Measurements from ENCODE around the gene KIF1C.
"Not testable (repeated sequence)": the region's sequence is repeated elsewhere in the genome, so short reads cannot be mapped to it uniquely, and the experiment has no call there.

The KIF1C gene

GRCh38 chr17:5068236-5068635 lies 70.5 kb downstream of the KIF1C start:
- Mint-ChIP-seq H3K9me3 (no peaks in the 10 kb centered on the region), H3K27me3 (peaks cover 0 to 4% of the 10 kb centered on the region in 2 donors), H3K36me3 (no peaks in the 10 kb centered on the region), H3K4me3 (no peak overlapping the region), H3K27ac (no peak overlapping the region), H3K4me1 (peaks cover 0 to 6% of the 10 kb centered on the region in 2 donors)
- DNase-seq (no peak), ATAC-seq (replicated peaks) (no peak)

DNA sequence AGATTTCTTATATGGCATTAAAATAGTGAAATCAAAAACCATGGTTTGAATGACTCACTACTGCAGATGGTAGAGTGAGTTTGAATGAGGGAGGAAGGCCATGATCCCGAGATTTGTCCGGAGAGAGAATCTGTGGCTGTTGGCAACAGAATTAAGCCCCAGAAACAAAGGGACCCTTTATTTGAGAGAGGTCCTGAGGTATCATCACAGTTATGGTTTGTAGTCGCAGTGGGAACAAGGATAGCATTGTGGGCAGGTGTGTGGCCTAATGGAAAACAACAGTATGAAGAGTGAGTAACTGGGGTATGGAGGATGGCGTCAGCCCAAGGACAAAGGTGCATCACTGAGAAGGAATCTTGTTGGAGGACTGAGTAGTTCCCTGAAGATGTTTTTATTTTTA lies 72.0 kb downstream of the KIF1C start:
- ATAC-seq (replicated peaks): no peak
- H3K27me3 Mint-ChIP-seq: peaks cover 0 to 3% of the 10 kb centered on the region in 2 donors
- H3K27ac Mint-ChIP-seq: no peak overlapping the region
- H3K36me3 Mint-ChIP-seq: no peaks in the 10 kb centered on the region
- no peak overlapping the region for H3K4me3 Mint-ChIP-seq
- DNase-seq: no peak
- H3K9me3 Mint-ChIP-seq: no peaks in the 10 kb centered on the region
- peaks cover 1 to 6% of the 10 kb centered on the region in 2 donors for H3K4me1 Mint-ChIP-seq

DNA sequence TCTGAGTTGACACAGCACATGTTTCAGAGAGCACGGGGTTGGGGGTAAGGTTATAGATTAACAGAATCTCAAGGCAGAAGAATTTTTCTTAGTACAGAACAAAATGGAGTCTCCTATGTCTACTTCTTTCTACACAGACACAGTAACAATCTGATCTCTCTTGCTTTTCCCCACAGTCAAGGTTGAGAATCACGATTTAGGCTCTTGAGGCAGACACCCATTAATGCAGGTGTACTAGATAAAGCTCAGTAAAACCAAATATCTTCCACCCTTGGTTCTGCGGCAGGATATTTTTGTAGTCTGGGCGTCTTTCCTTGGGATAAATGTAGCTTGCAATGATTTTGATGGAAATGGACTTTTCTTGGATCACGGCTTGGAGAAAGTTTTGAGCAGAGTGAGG lies 77.7 kb downstream of the KIF1C start:
- not testable (repeated sequence) for H3K27ac Mint-ChIP-seq; ATAC-seq (replicated peaks); H3K27me3 Mint-ChIP-seq; DNase-seq; H3K9me3 Mint-ChIP-seq; H3K4me3 Mint-ChIP-seq
- Mint-ChIP-seq H3K4me1 (peaks cover 11 to 36% of the 10 kb centered on the region in 2 donors), H3K36me3 (peaks cover 12 to 13% of the 10 kb centered on the region in 2 donors)

GRCh38 chr17:5077275-5077674 lies 79.5 kb downstream of the KIF1C start:
- ATAC-seq (replicated peaks); DNase-seq; H3K9me3 Mint-ChIP-seq; H3K27me3 Mint-ChIP-seq: not testable (repeated sequence)
- H3K4me1 Mint-ChIP-seq: peaks cover 15 to 43% of the 10 kb centered on the region in 2 donors
- peak overlapping the region; percentile 99 for H3K27ac Mint-ChIP-seq
- peak overlapping the region; percentile 76 to 85 for H3K4me3 Mint-ChIP-seq
- H3K36me3 Mint-ChIP-seq: peaks cover 21 to 22% of the 10 kb centered on the region in 2 donors

DNA sequence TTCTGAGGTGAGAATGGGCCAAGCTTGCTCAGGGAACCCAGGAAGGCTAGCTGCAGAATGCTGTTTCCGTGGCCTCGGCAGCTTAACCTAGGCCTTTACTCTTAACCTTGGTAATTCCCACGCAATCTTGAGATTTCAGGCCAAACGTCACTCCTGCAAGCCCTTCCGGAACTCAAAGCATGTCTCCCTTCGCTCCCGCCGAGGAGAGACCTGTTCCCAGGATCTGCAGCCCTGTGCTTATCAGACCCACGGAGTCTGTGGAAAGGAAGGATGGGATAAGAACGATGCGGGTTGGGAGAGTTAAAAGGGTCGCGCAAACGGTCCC lies 80.0 kb downstream of the KIF1C start:
- Mint-ChIP-seq H3K27me3 (no peaks in the 10 kb centered on the region), H3K4me3 (peak overlapping the region; percentile 76 to 85), H3K27ac (peak overlapping the region; percentile 99), H3K36me3 (peaks cover 22 to 27% of the 10 kb centered on the region in 2 donors), H3K9me3 (peaks cover 0 to under 1% of the 10 kb centered on the region in 2 donors), H3K4me1 (peaks cover 18 to 42% of the 10 kb centered on the region in 2 donors)
- ATAC-seq (replicated peaks): no peak
- no peak for DNase-seq
